Fibroblast of lung (primary cell): Measurements from ENCODE around the gene LGR6. TPM values are rescaled to one million over a fixed set of nuclear protein-coding genes. Genes with fewer than 3 reads are reported as not detected.

ENCODE experiments used
- DNase-seq, 2 donors: peaks; one replicate each; pipeline versions ENCODE4 v3.0.0 to v3.0.0-alpha.2; 2010; ENCODE audit warnings: low read depth in 2 of 2
- H2AFZ ChIP-seq: 2 replicates; pipeline ENCODE4 v1.5.1; 2012; ENCODE audit warnings: low read length, control low read depth, inconsistent platforms
- H3K27ac ChIP-seq: 2 replicates; pipeline ENCODE4 v1.5.1; 2011; ENCODE audit warnings: low read length, control low read depth; ENCODE audit not compliant: insufficient read depth
- H3K27me3 ChIP-seq: 2 replicates; pipeline ENCODE4 v1.5.1; 2011; ENCODE audit warnings: mild to moderate bottlenecking, low read length; ENCODE audit not compliant: control insufficient read depth, insufficient read depth
- H3K36me3 ChIP-seq: 2 replicates; pipeline ENCODE4 v1.5.1; 2011; ENCODE audit warnings: low read length; ENCODE audit not compliant: control insufficient read depth, insufficient read depth
- H3K4me1 ChIP-seq: 2 replicates; pipeline ENCODE4 v1.5.1; 2011; ENCODE audit warnings: low read length; ENCODE audit not compliant: control insufficient read depth, insufficient read depth; ENCODE audit errors: extremely low read depth
- H3K4me2 ChIP-seq: 2 replicates; pipeline ENCODE4 v1.5.1; 2011; ENCODE audit warnings: low read length, control low read depth; ENCODE audit not compliant: insufficient read depth; ENCODE audit errors: extremely low read depth
- H3K4me3 ChIP-seq, 4 experiments: fragments of 200-600 bp in 1 of 4; sonication (generic) in 1 of 4; replicated peaks in 1 of 4; 2 replicates each; pipeline ENCODE4 v1.5.1; 2011 to 2016; ENCODE audit warnings: low read length in 4 of 4, low read depth in 3 of 4, mild to moderate bottlenecking in 3 of 4, control low read depth in 2 of 4, inconsistent platforms in 1 of 4, mixed read lengths in 1 of 4; ENCODE audit not compliant: insufficient read depth in 1 of 4; ENCODE audit errors: control extremely low read depth in 1 of 4
- H3K79me2 ChIP-seq: 2 replicates; pipeline ENCODE4 v1.5.1; 2012; ENCODE audit warnings: mild to moderate bottlenecking, low read length, inconsistent platforms; ENCODE audit not compliant: control insufficient read depth, insufficient read depth
- H3K9ac ChIP-seq: 2 replicates; pipeline ENCODE4 v1.5.1; 2011; ENCODE audit warnings: mild to moderate bottlenecking, low read length, control low read depth; ENCODE audit not compliant: insufficient read depth
- H3K9me3 ChIP-seq: 2 replicates; pipeline ENCODE4 v1.5.1; 2012; ENCODE audit warnings: low read depth, low read length; ENCODE audit not compliant: control insufficient read depth, insufficient read depth
- H4K20me1 ChIP-seq: 2 replicates; pipeline ENCODE4 v1.5.1; 2011; ENCODE audit warnings: low read length; ENCODE audit not compliant: control insufficient read depth, insufficient read depth; ENCODE audit errors: extremely low read depth
- CTCF ChIP-seq, 2 donors: IDR thresholded peaks in 1 of 2; conservative IDR thresholded peaks in 1 of 2; 1 replicate in 1 of 2; 2 replicates in 1 of 2; pipeline ENCODE4 v1.5.1; 2011 to 2012; ENCODE audit warnings: low read length in 2 of 2, control low read depth in 1 of 2, inconsistent platforms in 1 of 2, low read depth in 1 of 2, mild to moderate bottlenecking in 1 of 2
- EZH2 ChIP-seq: IDR thresholded peaks from 2 replicates; pipeline ENCODE4 v1.5.1; 2012; ENCODE audit warnings: low read length, control low read depth, mild to moderate bottlenecking; ENCODE audit errors: missing control alignments
- polyA plus RNA-seq, 2 donors: library from polyadenylated mRNA; depleted of rRNA in 1 of 2; stranded (reverse) in 1 of 2; unstranded in 1 of 2; fragments of >200 nt; gene quantifications; 2 replicates each; pipeline ENCODE4 v1.2.1, GENCODE V29; 2011 to 2012; ENCODE audit warnings: missing spikeins in 1 of 2
- total RNA-seq: library from RNA; depleted of rRNA; stranded (reverse); fragments of >200 nt; gene quantifications from 2 replicates; pipeline ENCODE4 v1.2.1, GENCODE V29; 2014

The LGR6 gene
- total and polyA plus RNA-seq, 2 donors (not counting 1 experiment from before 2014, with no cell fraction given), result 0.02 TPM; not detected in 1

- TF ChIP-seq EZH2, result no peak
- no peak for TF ChIP-seq CTCF (conservative IDR thresholded peaks at IDR 0.05 in 1 of 2, IDR thresholded peaks at IDR 0.05 in 1 of 2; ENCODE audit: low read depth in 1 of 2, low read length in 2 of 2)
- no peak overlapping the region for H3K4me3 ChIP-seq
- no peak overlapping the region for H2AFZ ChIP-seq
- H3K9me3 ChIP-seq, result no peaks in the 10 kb centered on the region
- H3K27me3 ChIP-seq, result peaks cover 7% of the 10 kb centered on the region
- peaks cover 13% of the 10 kb centered on the region for H3K4me1 ChIP-seq
- no peak for DNase-seq
- no peaks in the 10 kb centered on the region for H3K36me3 ChIP-seq
- H3K9ac ChIP-seq, result no peak overlapping the region
- no peak overlapping the region for H3K27ac ChIP-seq
- H3K79me2 ChIP-seq, result no peaks in the 10 kb centered on the region
- no peaks in the 10 kb centered on the region for H4K20me1 ChIP-seq
- no peak overlapping the region for H3K4me2 ChIP-seq
Observed at GRCh38 chr1:202276081-202276715, 82.6 kb downstream of the LGR6 start.

- no peak overlapping the region for H3K4me3 ChIP-seq
- H3K27ac ChIP-seq, result no peak overlapping the region
- H3K27me3 ChIP-seq, result peaks cover 7% of the 10 kb centered on the region
- TF ChIP-seq CTCF (conservative IDR thresholded peaks at IDR 0.05 in 1 of 2, IDR thresholded peaks at IDR 0.05 in 1 of 2; ENCODE audit: low read depth in 1 of 2, low read length in 2 of 2) (no peak), EZH2 (no peak)
- no peak for DNase-seq
- H3K4me1 ChIP-seq, result peaks cover 20% of the 10 kb centered on the region
- H3K36me3 ChIP-seq, result no peaks in the 10 kb centered on the region
- no peak overlapping the region for H3K9ac ChIP-seq
- H3K4me2 ChIP-seq, result no peak overlapping the region
- no peak overlapping the region for H2AFZ ChIP-seq
- H3K9me3 ChIP-seq, result no peaks in the 10 kb centered on the region
- H4K20me1 ChIP-seq, result no peaks in the 10 kb centered on the region
- no peaks in the 10 kb centered on the region for H3K79me2 ChIP-seq
Observed at GRCh38 chr1:202276920-202277319, 83.3 kb downstream of the LGR6 start.

DNA sequence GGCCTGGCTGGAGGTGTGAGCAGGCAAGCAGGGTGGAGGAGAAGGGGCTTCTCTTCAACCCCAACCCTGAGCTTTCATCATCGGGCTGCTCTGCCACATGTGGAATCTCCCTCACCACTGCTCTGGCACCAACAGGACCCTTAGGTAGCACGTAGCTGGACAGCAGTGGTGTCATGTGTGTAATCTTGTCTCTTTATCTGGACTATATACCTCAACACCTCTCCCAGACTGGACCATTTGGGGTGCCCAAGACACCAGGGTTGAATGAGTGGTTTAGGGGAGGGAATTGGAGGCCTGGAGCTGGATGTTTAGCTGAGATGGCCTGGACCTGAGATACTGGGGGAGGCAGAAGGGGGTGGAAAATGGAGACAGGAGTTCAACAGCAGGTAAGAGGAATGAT is 85.2 kb downstream of the LGR6 start:
- Histone ChIP-seq H3K9me3 (no peaks in the 10 kb centered on the region), H3K9ac (no peak overlapping the region), H3K27me3 (no peaks in the 10 kb centered on the region), H3K4me3 (no peak overlapping the region), H3K79me2 (no peaks in the 10 kb centered on the region), H2AFZ (no peak overlapping the region), H3K4me1 (peaks cover 30% of the 10 kb centered on the region), H4K20me1 (no peaks in the 10 kb centered on the region), H3K27ac (no peak overlapping the region), H3K36me3 (no peaks in the 10 kb centered on the region), H3K4me2 (no peak overlapping the region)
- TF ChIP-seq EZH2 (no peak), CTCF (conservative IDR thresholded peaks at IDR 0.05 in 1 of 2, IDR thresholded peaks at IDR 0.05 in 1 of 2; ENCODE audit: low read depth in 1 of 2, low read length in 2 of 2) (no peak)
- no peak for DNase-seq
